ENCODE data around the gene FOXD3.
"Not testable (repeated sequence)": the region's sequence is repeated elsewhere in the genome, so short reads cannot be mapped to it uniquely, and the experiment has no call there.

The FOXD3 gene

DNA sequence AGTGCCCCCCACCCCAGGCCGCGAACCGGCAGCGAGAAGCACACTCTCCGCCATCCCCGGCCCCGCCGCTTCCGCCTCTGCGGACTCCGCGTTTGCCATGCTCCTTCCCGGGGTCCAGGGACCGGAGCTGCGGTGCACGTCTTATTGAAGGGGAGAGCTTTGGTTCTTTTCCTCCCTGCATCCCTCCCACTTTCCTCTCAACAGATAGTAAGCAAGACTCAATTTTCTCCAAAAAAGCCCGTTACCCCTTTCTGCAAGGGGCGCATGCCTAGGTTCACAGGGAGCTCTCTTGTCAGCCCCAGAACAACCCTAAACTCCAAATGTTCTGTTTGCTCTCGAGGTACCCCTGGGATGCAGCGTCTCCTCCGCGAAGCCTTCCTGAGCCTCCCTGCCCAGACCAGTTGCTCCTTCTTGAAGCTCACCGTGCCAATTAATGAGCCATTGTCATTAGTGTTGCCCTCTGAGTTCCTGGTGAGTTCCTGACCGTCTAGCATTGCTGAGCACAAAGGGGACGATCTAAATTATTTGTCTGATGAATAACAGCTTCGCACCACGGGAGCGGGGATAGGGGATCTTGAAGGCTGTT is 8.1 kb downstream of the FOXD3 start:
- DNase-seq (ENCODE audit: low spot score) (no peak), ATAC-seq (ENCODE audit: low read depth) (no peak)
- Histone ChIP-seq H3K36me3 (ENCODE audit: low read depth) (no peaks in the 10 kb centered on the region), H3K27me3 (ENCODE audit: insufficient read depth, poor library complexity, severe bottlenecking) (peaks cover 87% of the 10 kb centered on the region), H3K27ac (ENCODE audit: poor library complexity, severe bottlenecking) (no peak overlapping the region), H3K4me3 (ENCODE audit: severe bottlenecking) (no peak overlapping the region), H3K4me1 (ENCODE audit: insufficient read depth, poor library complexity, severe bottlenecking) (no peaks in the 10 kb centered on the region), H3K9me3 (ENCODE audit: severe bottlenecking) (no peaks in the 10 kb centered on the region)
- no peak for TF ChIP-seq CTCF (IDR thresholded peaks at IDR 0.05; ENCODE audit: poor library complexity, severe bottlenecking)

DNA sequence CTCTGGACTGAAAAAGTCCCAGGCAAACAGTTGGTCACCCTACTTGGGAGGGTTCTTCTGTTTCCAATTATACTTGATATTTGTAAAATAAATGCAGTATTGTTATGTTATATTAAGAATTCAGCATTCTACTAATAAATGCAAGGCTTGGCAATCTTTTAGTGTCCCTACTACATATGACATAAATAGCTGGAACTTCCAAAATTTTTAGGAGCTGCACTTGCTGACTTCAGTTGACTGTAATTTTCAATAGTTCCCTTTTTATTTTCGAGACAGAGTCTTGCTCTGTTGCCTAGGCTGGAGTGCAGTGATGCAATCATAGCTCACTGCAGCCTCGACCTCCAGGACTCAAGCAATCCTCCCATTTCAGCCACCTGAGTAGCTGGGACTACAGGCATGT is 20.0 kb downstream of the FOXD3 start:
- DNase-seq (ENCODE audit: low spot score): no peak
- Histone ChIP-seq H3K4me1 (ENCODE audit: insufficient read depth, poor library complexity, severe bottlenecking) (no peaks in the 10 kb centered on the region), H3K27me3 (ENCODE audit: insufficient read depth, poor library complexity, severe bottlenecking) (peaks cover 3% of the 10 kb centered on the region), H3K27ac (ENCODE audit: poor library complexity, severe bottlenecking) (no peak overlapping the region), H3K9me3 (ENCODE audit: severe bottlenecking) (no peaks in the 10 kb centered on the region), H3K4me3 (ENCODE audit: severe bottlenecking) (no peak overlapping the region), H3K36me3 (ENCODE audit: low read depth) (no peaks in the 10 kb centered on the region)
- TF ChIP-seq CTCF (IDR thresholded peaks at IDR 0.05; ENCODE audit: poor library complexity, severe bottlenecking): no peak
- ATAC-seq (ENCODE audit: low read depth): no peak

DNA sequence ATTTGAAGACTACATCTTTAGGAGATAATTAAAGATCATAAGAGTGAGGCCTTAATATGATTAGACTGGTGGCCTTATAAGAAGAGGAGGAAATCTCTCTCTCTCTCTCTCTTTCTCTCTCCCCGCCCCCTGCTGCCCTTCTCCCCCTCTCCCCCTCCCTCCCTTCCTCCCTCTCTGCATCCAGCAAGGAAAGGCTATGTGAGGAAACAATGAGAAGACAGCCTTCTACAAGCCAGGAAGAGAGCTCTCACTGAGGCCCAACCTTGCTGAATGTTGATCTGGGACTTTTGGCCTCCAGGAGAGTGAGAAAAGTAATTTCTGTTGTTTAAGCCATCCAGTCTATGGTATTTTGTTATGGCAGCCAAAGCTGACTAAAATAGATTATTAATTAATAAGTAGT is 21.6 kb downstream of the FOXD3 start:
- no peaks in the 10 kb centered on the region for H3K4me1 ChIP-seq (ENCODE audit: insufficient read depth, poor library complexity, severe bottlenecking)
- no peaks in the 10 kb centered on the region for H3K36me3 ChIP-seq (ENCODE audit: low read depth)
- no peaks in the 10 kb centered on the region for H3K9me3 ChIP-seq (ENCODE audit: severe bottlenecking)
- no peak for DNase-seq (ENCODE audit: low spot score)
- H3K27me3 ChIP-seq (ENCODE audit: insufficient read depth, poor library complexity, severe bottlenecking): peaks cover 3% of the 10 kb centered on the region
- ATAC-seq (ENCODE audit: low read depth): no peak
- H3K4me3 ChIP-seq (ENCODE audit: severe bottlenecking): no peak overlapping the region
- H3K27ac ChIP-seq (ENCODE audit: poor library complexity, severe bottlenecking): no peak overlapping the region
- TF ChIP-seq CTCF (IDR thresholded peaks at IDR 0.05; ENCODE audit: poor library complexity, severe bottlenecking): no peak

GRCh38 chr1:63350320-63350719 is 28.0 kb downstream of the FOXD3 start:
- Histone ChIP-seq H3K4me3 (ENCODE audit: severe bottlenecking) (no peak overlapping the region), H3K27ac (ENCODE audit: poor library complexity, severe bottlenecking) (no peak overlapping the region), H3K27me3 (ENCODE audit: insufficient read depth, poor library complexity, severe bottlenecking) (peaks cover 32% of the 10 kb centered on the region), H3K9me3 (ENCODE audit: severe bottlenecking) (no peaks in the 10 kb centered on the region), H3K36me3 (ENCODE audit: low read depth) (no peaks in the 10 kb centered on the region), H3K4me1 (ENCODE audit: insufficient read depth, poor library complexity, severe bottlenecking) (no peaks in the 10 kb centered on the region)
- no peak for TF ChIP-seq CTCF (IDR thresholded peaks at IDR 0.05; ENCODE audit: poor library complexity, severe bottlenecking)
- DNase-seq (ENCODE audit: low spot score): no peak
- no peak for ATAC-seq (ENCODE audit: low read depth)

DNA sequence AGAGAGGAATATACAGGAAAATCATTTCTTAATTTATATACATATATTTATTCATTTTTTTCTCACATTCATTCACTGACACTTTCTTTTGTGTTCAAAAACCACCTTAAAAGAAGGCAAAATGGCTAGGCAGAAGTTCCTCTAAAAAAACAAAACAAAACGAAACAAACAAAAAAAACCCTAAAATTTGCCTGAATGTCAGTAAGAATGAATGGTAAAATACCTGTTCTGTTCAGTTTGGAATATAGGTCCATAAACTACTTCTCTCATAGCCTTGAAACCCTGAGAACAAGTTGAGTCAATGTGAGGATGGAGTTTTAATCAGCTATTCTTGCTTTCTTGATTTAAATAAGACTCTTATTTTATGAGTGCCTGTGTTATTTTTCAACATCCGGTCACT is 30.4 kb downstream of the FOXD3 start:
- no peak for TF ChIP-seq CTCF (IDR thresholded peaks at IDR 0.05; ENCODE audit: poor library complexity, severe bottlenecking)
- ATAC-seq (ENCODE audit: low read depth) (no peak), DNase-seq (ENCODE audit: low spot score) (no peak)
- no peak overlapping the region for H3K4me3 ChIP-seq (ENCODE audit: severe bottlenecking)
- H3K27ac ChIP-seq (ENCODE audit: poor library complexity, severe bottlenecking): no peak overlapping the region
- peaks cover 36% of the 10 kb centered on the region for H3K27me3 ChIP-seq (ENCODE audit: insufficient read depth, poor library complexity, severe bottlenecking)
- no peaks in the 10 kb centered on the region for H3K9me3 ChIP-seq (ENCODE audit: severe bottlenecking)
- H3K36me3 ChIP-seq (ENCODE audit: low read depth): no peaks in the 10 kb centered on the region
- H3K4me1 ChIP-seq (ENCODE audit: insufficient read depth, poor library complexity, severe bottlenecking): no peaks in the 10 kb centered on the region

DNA sequence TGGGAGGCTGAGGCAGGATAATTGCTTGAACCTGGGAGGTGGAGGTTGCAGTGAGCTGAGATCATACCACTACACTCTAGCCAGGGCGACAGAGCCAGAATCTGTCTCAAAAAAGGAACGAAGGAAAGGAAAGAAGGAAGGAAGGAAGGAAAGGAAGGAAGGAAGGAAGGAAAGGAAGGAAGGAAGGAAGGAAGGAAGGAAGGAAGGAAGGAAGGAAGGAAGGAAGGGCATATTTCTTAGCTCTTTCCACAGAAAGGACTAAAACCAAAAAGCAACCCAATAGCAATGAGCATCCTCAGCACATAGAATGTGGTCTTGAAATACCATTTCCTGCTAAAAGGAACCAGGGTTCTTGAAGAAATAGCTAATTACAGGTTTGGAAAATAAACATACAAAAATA is 33.9 kb downstream of the FOXD3 start:
- peaks cover 36% of the 10 kb centered on the region for H3K27me3 ChIP-seq (ENCODE audit: insufficient read depth, poor library complexity, severe bottlenecking)
- not testable (repeated sequence) for H3K36me3 ChIP-seq (ENCODE audit: low read depth); H3K27ac ChIP-seq (ENCODE audit: poor library complexity, severe bottlenecking); H3K4me3 ChIP-seq (ENCODE audit: severe bottlenecking); H3K9me3 ChIP-seq (ENCODE audit: severe bottlenecking); ATAC-seq (ENCODE audit: low read depth); H3K4me1 ChIP-seq (ENCODE audit: insufficient read depth, poor library complexity, severe bottlenecking); DNase-seq (ENCODE audit: low spot score)

Data from RWPE2 (cell line).